Astrocyte (in vitro differentiated cells and primary cell): Measurements from ENCODE around the gene EXOC6B. TPM values are rescaled to one million over a fixed set of nuclear protein-coding genes. Genes with fewer than 3 reads are reported as not detected.
A peak's percentile ranks its signal among the peaks of the same experiment; 100 is the strongest.

Experiments used
- DNase-seq: peaks from one replicate; pipeline ENCODE4 v3.0.0-alpha.2; 2010; ENCODE audit warnings: low read depth
- FAIRE-seq: peaks from 2 replicates; lab custom pipeline; 2011; peaks lifted over from hg19 to GRCh38; lab: Jason Lieb, UNC
- H2AFZ ChIP-seq: 2 replicates; pipeline ENCODE4 v1.6.0; 2012; ENCODE audit warnings: low read depth, low read length, inconsistent platforms
- H3K27ac ChIP-seq: 2 replicates; pipeline ENCODE4 v1.5.1; 2011; ENCODE audit warnings: low read depth, low read length, inconsistent platforms
- H3K27me3 ChIP-seq: 2 replicates; pipeline ENCODE4 v1.6.0; 2011; ENCODE audit warnings: low read length, inconsistent platforms; ENCODE audit not compliant: insufficient read depth
- H3K36me3 ChIP-seq: 2 replicates; pipeline ENCODE4 v1.5.1; 2011; ENCODE audit warnings: low read length, inconsistent platforms; ENCODE audit not compliant: insufficient read depth
- H3K4me1 ChIP-seq: 2 replicates; pipeline ENCODE4 v1.5.1; 2011; ENCODE audit warnings: low read length, inconsistent platforms; ENCODE audit not compliant: insufficient read depth
- H3K4me2 ChIP-seq: 2 replicates; pipeline ENCODE4 v1.6.0; 2012; ENCODE audit warnings: low read length, inconsistent platforms
- H3K4me3 ChIP-seq: 2 replicates; pipeline ENCODE4 v1.5.1; 2011; ENCODE audit warnings: low read depth, mild to moderate bottlenecking, low read length, inconsistent platforms; ENCODE audit not compliant: insufficient read depth
- H3K79me2 ChIP-seq: 2 replicates; pipeline ENCODE4 v1.6.0; 2012; ENCODE audit warnings: mild to moderate bottlenecking, low read length, inconsistent platforms; ENCODE audit not compliant: insufficient read depth
- H3K9ac ChIP-seq: 2 replicates; pipeline ENCODE4 v1.6.0; 2012; ENCODE audit warnings: mild to moderate bottlenecking, low read length, inconsistent platforms
- H3K9me3 ChIP-seq: 2 replicates; pipeline ENCODE4 v1.5.1; 2012; ENCODE audit warnings: low read depth, mild to moderate bottlenecking, low read length, inconsistent platforms; ENCODE audit not compliant: insufficient read depth
- H4K20me1 ChIP-seq: 2 replicates; pipeline ENCODE4 v1.6.0; 2012; ENCODE audit warnings: low read length, inconsistent platforms; ENCODE audit not compliant: insufficient read depth
- H3K27ac Mint-ChIP-seq: one replicate; pipeline ENCODE4 v1.8.0; 2021; ENCODE audit warnings: mild to moderate bottlenecking, mixed read lengths; ENCODE audit not compliant: unreplicated experiment
- H3K27me3 Mint-ChIP-seq: one replicate; pipeline ENCODE4 v1.8.0; 2021; ENCODE audit warnings: low read depth, mixed read lengths; ENCODE audit not compliant: unreplicated experiment
- H3K36me3 Mint-ChIP-seq: one replicate; pipeline ENCODE4 v1.8.0; 2021; ENCODE audit warnings: low read depth, mixed read lengths; ENCODE audit not compliant: unreplicated experiment
- H3K4me1 Mint-ChIP-seq: one replicate; pipeline ENCODE4 v1.8.0; 2021; ENCODE audit warnings: low read depth, mixed read lengths; ENCODE audit not compliant: unreplicated experiment
- H3K4me3 Mint-ChIP-seq: one replicate; pipeline ENCODE4 v1.8.0; 2021; ENCODE audit warnings: mild to moderate bottlenecking, moderate library complexity, mixed read lengths; ENCODE audit not compliant: unreplicated experiment
- H3K9me3 Mint-ChIP-seq: one replicate; pipeline ENCODE4 v1.8.0; 2021; ENCODE audit warnings: mild to moderate bottlenecking, mixed read lengths; ENCODE audit not compliant: unreplicated experiment
- EZH2 ChIP-seq: IDR thresholded peaks from 2 replicates; pipeline ENCODE4 v1.6.1; 2012; ENCODE audit warnings: mild to moderate bottlenecking, low read length, inconsistent platforms; ENCODE audit not compliant: insufficient read depth
- total RNA-seq: library from RNA; stranded (reverse); gene quantifications from 2 replicates; pipeline ENCODE4 v1.2.1, GENCODE V29; 2021
- TF ChIP-seq, protein P1 (sequence below): IDR thresholded peaks from 2 replicates; pipeline ENCODE4 v1.5.1; 2011; ENCODE audit warnings: low read depth, mild to moderate bottlenecking, inconsistent platforms, low read length, moderate library complexity; ENCODE audit not compliant: insufficient read depth

The EXOC6B gene
- total RNA-seq, 1 donor from 2014 or later: 31.8 TPM

DNA sequence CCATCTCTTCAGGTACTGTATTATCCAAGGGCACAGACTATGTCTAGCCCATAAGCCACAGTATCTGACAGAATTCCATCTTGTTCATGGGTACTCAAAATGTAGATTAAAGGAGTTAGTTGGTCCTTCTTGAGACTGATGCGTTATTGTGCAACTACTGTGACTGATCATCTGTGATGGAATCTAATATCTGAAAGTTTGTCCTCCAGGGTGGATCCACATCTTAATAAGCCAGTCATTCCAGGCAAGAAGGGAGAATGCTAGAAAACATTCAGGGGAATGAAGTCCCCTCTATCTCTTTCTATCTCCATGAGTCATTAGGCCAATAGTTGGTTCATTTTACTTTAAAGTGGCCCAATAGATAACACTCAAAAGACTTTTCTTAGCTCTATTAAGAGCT is 252.6 kb downstream of the EXOC6B start:
- TF ChIP-seq EZH2: no peak
- TF ChIP-seq, protein P1, sequence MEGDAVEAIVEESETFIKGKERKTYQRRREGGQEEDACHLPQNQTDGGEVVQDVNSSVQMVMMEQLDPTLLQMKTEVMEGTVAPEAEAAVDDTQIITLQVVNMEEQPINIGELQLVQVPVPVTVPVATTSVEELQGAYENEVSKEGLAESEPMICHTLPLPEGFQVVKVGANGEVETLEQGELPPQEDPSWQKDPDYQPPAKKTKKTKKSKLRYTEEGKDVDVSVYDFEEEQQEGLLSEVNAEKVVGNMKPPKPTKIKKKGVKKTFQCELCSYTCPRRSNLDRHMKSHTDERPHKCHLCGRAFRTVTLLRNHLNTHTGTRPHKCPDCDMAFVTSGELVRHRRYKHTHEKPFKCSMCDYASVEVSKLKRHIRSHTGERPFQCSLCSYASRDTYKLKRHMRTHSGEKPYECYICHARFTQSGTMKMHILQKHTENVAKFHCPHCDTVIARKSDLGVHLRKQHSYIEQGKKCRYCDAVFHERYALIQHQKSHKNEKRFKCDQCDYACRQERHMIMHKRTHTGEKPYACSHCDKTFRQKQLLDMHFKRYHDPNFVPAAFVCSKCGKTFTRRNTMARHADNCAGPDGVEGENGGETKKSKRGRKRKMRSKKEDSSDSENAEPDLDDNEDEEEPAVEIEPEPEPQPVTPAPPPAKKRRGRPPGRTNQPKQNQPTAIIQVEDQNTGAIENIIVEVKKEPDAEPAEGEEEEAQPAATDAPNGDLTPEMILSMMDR: no peak
- Mint-ChIP-seq H3K27me3 (no peaks in the 10 kb centered on the region), H3K9me3 (no peaks in the 10 kb centered on the region), H3K36me3 (peaks cover 1% of the 10 kb centered on the region), H3K4me1 (peaks cover 29% of the 10 kb centered on the region), H3K27ac (no peak overlapping the region), H3K4me3 (no peak overlapping the region)
- H3K9ac ChIP-seq: no peak overlapping the region
- H3K27me3 ChIP-seq: no peaks in the 10 kb centered on the region
- H3K9me3 ChIP-seq: no peaks in the 10 kb centered on the region
- no peak overlapping the region for H3K4me2 ChIP-seq
- FAIRE-seq (no peak), DNase-seq (no peak)
- no peak overlapping the region for H2AFZ ChIP-seq
- H3K27ac ChIP-seq: peak overlapping the region; percentile 15
- H3K4me1 ChIP-seq: peaks cover 13% of the 10 kb centered on the region
- H3K36me3 ChIP-seq: no peaks in the 10 kb centered on the region
- H3K4me3 ChIP-seq: no peak overlapping the region
- no peaks in the 10 kb centered on the region for H3K79me2 ChIP-seq
- no peaks in the 10 kb centered on the region for H4K20me1 ChIP-seq

- peak overlapping the region; percentile 86 for H3K27ac Mint-ChIP-seq
- no peak for FAIRE-seq
- no peak overlapping the region for H3K4me3 Mint-ChIP-seq
Observed at GRCh38 chr2:72572501-72572900, 253.3 kb downstream of the EXOC6B start.

DNA sequence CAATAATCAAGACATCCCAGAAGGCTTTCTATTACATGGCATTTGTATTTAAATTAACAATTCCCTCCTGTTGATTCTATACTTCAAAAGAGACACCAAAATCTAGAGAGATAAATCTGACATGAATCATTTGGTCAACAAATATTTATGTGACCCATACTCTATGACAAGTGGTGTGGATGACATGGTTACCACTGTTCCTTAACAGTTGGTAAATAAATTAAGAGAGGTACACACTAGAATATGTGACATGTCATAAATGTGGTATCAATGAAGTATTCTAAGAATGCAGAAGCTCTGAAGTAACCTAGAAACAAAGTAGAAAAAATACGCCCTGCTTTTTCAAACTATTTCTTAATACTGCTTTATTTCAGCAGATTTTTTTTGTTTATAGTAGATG is 255.4 kb downstream of the EXOC6B start:
- Mint-ChIP-seq H3K36me3 (peaks cover 1% of the 10 kb centered on the region), H3K27ac (peak overlapping the region; percentile 55), H3K9me3 (no peaks in the 10 kb centered on the region), H3K27me3 (no peaks in the 10 kb centered on the region), H3K4me3 (no peak overlapping the region), H3K4me1 (peaks cover 11% of the 10 kb centered on the region)
- Histone ChIP-seq H3K79me2 (no peaks in the 10 kb centered on the region), H2AFZ (no peak overlapping the region), H3K9me3 (no peaks in the 10 kb centered on the region), H3K27ac (no peak overlapping the region), H3K9ac (no peak overlapping the region), H4K20me1 (no peaks in the 10 kb centered on the region), H3K27me3 (no peaks in the 10 kb centered on the region), H3K4me1 (peaks cover 5% of the 10 kb centered on the region), H3K4me2 (no peak overlapping the region), H3K4me3 (no peak overlapping the region), H3K36me3 (no peaks in the 10 kb centered on the region)
- FAIRE-seq: peak; percentile 54
- no peak for TF ChIP-seq EZH2
- TF ChIP-seq, protein P1: no peak
- peak; percentile 46 for DNase-seq

More at GRCh38 chr2:72572501-72572900, 253.3 kb downstream of the EXOC6B start:
- Histone ChIP-seq H3K4me2 (no peak overlapping the region), H3K4me3 (no peak overlapping the region), H3K79me2 (no peaks in the 10 kb centered on the region), H3K4me1 (peaks cover 13% of the 10 kb centered on the region), H3K36me3 (no peaks in the 10 kb centered on the region), H3K9ac (no peak overlapping the region), H4K20me1 (no peaks in the 10 kb centered on the region), H2AFZ (no peak overlapping the region), H3K27ac (peak overlapping the region; percentile 49), H3K9me3 (no peaks in the 10 kb centered on the region), H3K27me3 (no peaks in the 10 kb centered on the region)
- DNase-seq: peak; percentile 86
- no peaks in the 10 kb centered on the region for H3K9me3 Mint-ChIP-seq
- H3K36me3 Mint-ChIP-seq: peaks cover 1% of the 10 kb centered on the region
- H3K27me3 Mint-ChIP-seq: no peaks in the 10 kb centered on the region
- H3K4me1 Mint-ChIP-seq: peaks cover 29% of the 10 kb centered on the region
- TF ChIP-seq EZH2: no peak
- TF ChIP-seq, protein P1: no peak
